AG09319 (cell line): ENCODE data around the gene EFNA4.

Experiments
- DNase-seq: peaks from one replicate; pipeline ENCODE4 v3.0.0-alpha.2; 2010; ENCODE audit warnings: low read depth; ENCODE audit errors: extremely low read depth
- CTCF ChIP-seq: IDR thresholded peaks from 2 replicates; pipeline ENCODE4 v1.5.1; 2011; ENCODE audit warnings: low read depth, mild to moderate bottlenecking, inconsistent platforms, low read length, moderate library complexity

EFNA4 gene

GRCh38 chr1:155070721-155071569, 7.4 kb downstream of the EFNA4 start:
- no peak for DNase-seq
- TF ChIP-seq CTCF, result peak; percentile 16

GRCh38 chr1:155071701-155072100, 8.2 kb downstream of the EFNA4 start:
- TF ChIP-seq CTCF, result no peak
- no peak for DNase-seq

DNA sequence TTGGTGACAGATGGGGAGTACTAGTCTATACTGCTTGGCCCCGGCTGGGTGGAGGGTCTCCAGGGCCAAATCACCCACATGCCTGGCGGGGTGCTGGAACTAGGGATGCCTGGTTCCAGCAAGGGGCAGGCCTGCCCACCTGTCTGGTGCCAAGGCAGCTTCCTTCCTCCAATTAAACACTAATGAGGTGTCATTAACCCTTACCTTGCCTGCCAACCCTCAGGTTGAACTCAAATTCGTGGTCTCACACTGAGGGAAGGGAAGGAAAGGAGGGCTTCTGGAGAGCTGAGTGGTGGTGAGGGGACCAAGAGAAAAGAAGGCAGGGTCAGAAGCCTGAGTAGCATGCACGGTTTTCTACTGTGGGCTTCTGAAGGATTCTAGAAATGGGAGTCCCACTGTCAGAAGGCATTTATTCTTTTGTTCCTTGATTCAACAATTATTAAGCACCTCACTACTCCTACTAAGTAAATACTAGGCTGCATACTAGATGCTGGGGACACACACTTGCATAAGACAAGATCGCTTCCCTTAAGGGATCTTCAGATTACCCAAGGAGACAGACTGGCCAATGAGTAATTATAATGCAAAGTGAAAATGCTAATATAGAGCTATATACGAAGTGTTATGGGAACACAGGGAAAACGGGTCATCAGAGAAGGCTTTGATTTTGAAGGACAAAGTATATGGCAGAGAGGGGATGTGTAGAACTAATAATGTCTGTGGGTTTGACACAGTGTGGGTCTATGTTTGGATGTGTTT, 9.2 kb downstream of the EFNA4 start:
- DNase-seq, result no peak
- TF ChIP-seq CTCF, result no peak

DNA sequence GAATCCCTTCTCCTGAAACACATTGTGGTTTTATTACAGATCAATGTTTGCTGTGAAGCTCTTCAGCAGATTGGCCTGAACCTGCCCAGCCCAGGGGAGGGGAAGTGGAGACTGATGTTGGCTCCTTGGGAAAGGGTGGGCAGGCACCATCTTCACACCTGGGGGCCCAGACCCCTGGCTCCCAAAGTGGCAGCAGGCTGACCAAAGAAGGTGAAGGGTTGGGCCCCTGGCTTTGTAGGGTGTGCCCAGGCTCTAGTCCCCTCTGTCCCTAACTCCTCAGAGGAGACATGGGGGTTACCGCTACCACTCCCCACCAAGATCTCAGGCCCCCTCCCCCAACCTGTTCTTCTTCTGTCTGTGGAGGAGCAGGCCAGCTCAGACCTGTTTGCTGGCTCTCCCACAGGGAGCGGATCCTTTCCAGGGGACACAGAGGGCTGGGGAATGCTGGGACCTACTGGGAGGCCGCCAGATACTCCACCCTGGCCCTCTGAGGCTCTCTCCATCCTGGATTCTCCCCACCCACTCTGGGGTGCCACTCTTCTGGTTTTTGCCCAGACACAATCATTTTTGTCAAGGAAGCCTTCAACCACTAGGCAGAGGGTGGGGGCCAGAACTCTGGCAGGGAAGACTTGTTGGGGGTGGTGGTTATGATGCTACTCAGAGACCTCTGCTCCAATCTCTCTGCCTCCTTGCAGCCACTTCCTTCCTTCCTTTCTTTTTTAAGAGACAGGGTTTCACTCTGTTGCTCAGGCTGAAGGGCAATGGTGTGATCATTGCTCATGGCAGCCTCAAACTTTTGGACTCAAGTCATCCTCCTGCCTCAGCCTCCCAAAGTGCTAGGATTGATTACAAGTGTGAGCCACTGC, 10.1 kb downstream of the EFNA4 start:
- no peak for DNase-seq
- TF ChIP-seq CTCF, result no peak

GRCh38 chr1:155075535-155075934, 12.0 kb downstream of the EFNA4 start:
- no peak for DNase-seq
- no peak for TF ChIP-seq CTCF

GRCh38 chr1:155076371-155076770, 12.8 kb downstream of the EFNA4 start:
- no peak for TF ChIP-seq CTCF
- DNase-seq, result no peak
